GM18520 (cell line): ENCODE measurements around the gene MINDY4B.
"Not testable (repeated sequence)": the region's sequence is repeated elsewhere in the genome, so short reads cannot be mapped to it uniquely, and the experiment has no call there.

Source experiments
- ATAC-seq: cut with Tn5 transposase; IDR thresholded peaks from one replicate; pipeline ENCODE4 v1.9.1; 2021; ENCODE audit not compliant: unreplicated experiment

The MINDY4B gene

GRCh38 chr3:150899141-150899540 lies 6.1 kb downstream of the MINDY4B start:
- ATAC-seq, result no peak

- ATAC-seq, result no peak
Measured at GRCh38 chr3:150898046-150898754, 7.0 kb downstream of the MINDY4B start.

GRCh38 chr3:150897592-150897991 lies 7.6 kb downstream of the MINDY4B start:
- ATAC-seq, result no peak

- no peak for ATAC-seq
Measured at GRCh38 chr3:150890831-150891230, 14.4 kb downstream of the MINDY4B start.

- ATAC-seq, result no peak
Measured at GRCh38 chr3:150890295-150890694, 14.9 kb downstream of the MINDY4B start.

GRCh38 chr3:150889106-150889505 lies 16.1 kb downstream of the MINDY4B start:
- no peak for ATAC-seq

- ATAC-seq, result no peak
Measured at GRCh38 chr3:150887031-150887430, 18.2 kb downstream of the MINDY4B start.

- no peak for ATAC-seq
Measured at GRCh38 chr3:150885535-150885934, 19.7 kb downstream of the MINDY4B start.

- no peak for ATAC-seq
Measured at GRCh38 chr3:150878996-150879575, 26.2 kb downstream of the MINDY4B start.

- ATAC-seq, result no peak
Measured at GRCh38 chr3:150878290-150878689, 26.9 kb downstream of the MINDY4B start.

- ATAC-seq, result no peak
Measured at GRCh38 chr3:150877303-150877702, 27.9 kb downstream of the MINDY4B start.

GRCh38 chr3:150876611-150877265 lies 28.5 kb downstream of the MINDY4B start:
- ATAC-seq, result no peak

GRCh38 chr3:150875548-150875947 lies 29.7 kb downstream of the MINDY4B start:
- ATAC-seq, result no peak

- no peak for ATAC-seq
Measured at GRCh38 chr3:150874666-150875219, 30.5 kb downstream of the MINDY4B start.

GRCh38 chr3:150871192-150871591 lies 34.0 kb downstream of the MINDY4B start:
- ATAC-seq, result no peak

- ATAC-seq, result no peak
Measured at GRCh38 chr3:150870406-150870805, 34.8 kb downstream of the MINDY4B start.

GRCh38 chr3:150868282-150868681 lies 37.0 kb downstream of the MINDY4B start:
- ATAC-seq, result no peak

- no peak for ATAC-seq
Measured at GRCh38 chr3:150867434-150867833, 37.8 kb downstream of the MINDY4B start.

- ATAC-seq, result not testable (repeated sequence)
Measured at GRCh38 chr3:150863921-150864320, 41.3 kb downstream of the MINDY4B start.

- ATAC-seq, result no peak
Measured at GRCh38 chr3:150861851-150862250, 43.4 kb downstream of the MINDY4B start.

GRCh38 chr3:150857936-150858335 lies 47.3 kb downstream of the MINDY4B start:
- not testable (repeated sequence) for ATAC-seq

GRCh38 chr3:150850191-150850590 lies 55.0 kb downstream of the MINDY4B start:
- ATAC-seq, result no peak
